Skeletal muscle tissue (tissue), 4 donors: ENCODE data around the gene RIMBP2. TPM values are rescaled to one million over a fixed set of nuclear protein-coding genes. Genes with fewer than 3 reads are reported as not detected.

Source experiments
- H3K27ac ChIP-seq: one replicate; pipeline ENCODE4 v1.7.0; 2013; ENCODE audit warnings: mild to moderate bottlenecking, low read depth, low read length, inconsistent platforms
- H3K27me3 ChIP-seq, 3 donors: one replicate each; pipeline ENCODE4 v1.7.0; 2013; ENCODE audit warnings: low read length in 3 of 3; ENCODE audit not compliant: control insufficient read depth in 3 of 3, insufficient read depth in 3 of 3
- H3K36me3 ChIP-seq, 3 donors: one replicate each; pipeline ENCODE4 v1.7.0; 2013; ENCODE audit warnings: low read length in 3 of 3; ENCODE audit not compliant: control insufficient read depth in 3 of 3, insufficient read depth in 3 of 3
- H3K4me1 ChIP-seq, 3 donors: one replicate each; pipeline ENCODE4 v1.7.0; 2013; ENCODE audit warnings: low read length in 3 of 3, mild to moderate bottlenecking in 3 of 3; ENCODE audit not compliant: control insufficient read depth in 3 of 3, insufficient read depth in 3 of 3
- H3K4me3 ChIP-seq, 3 donors: one replicate each; pipeline ENCODE4 v1.7.0; 2013; ENCODE audit warnings: low read length in 3 of 3
- H3K9ac ChIP-seq, 3 donors: one replicate each; pipeline ENCODE4 v1.7.0; 2013; ENCODE audit warnings: low read length in 3 of 3, mild to moderate bottlenecking in 3 of 3, moderate library complexity in 2 of 3, low read depth in 1 of 3
- H3K9me3 ChIP-seq, 3 donors: one replicate each; pipeline ENCODE4 v1.7.0; 2013; ENCODE audit warnings: low read length in 3 of 3; ENCODE audit not compliant: control insufficient read depth in 3 of 3
- total RNA-seq: library from RNA; depleted of rRNA; stranded (reverse); fragments of >200 nt; gene quantifications from one replicate; pipeline ENCODE4 v1.2.3, GENCODE V29; 2014
- donor health status: Osteomylitis.

The RIMBP2 gene
- total RNA-seq, 1 donor from 2014 or later: 2.6 TPM

- no peak overlapping the region for H3K27ac ChIP-seq
- no peak overlapping the region for H3K4me3 ChIP-seq
- no peaks in the 10 kb centered on the region for H3K36me3 ChIP-seq
- H3K9ac ChIP-seq: no peak overlapping the region
- no peaks in the 10 kb centered on the region for H3K4me1 ChIP-seq
- H3K27me3 ChIP-seq: no peaks in the 10 kb centered on the region
- no peaks in the 10 kb centered on the region for H3K9me3 ChIP-seq
Observed at GRCh38 chr12:130530429-130530828, 185.7 kb downstream of the RIMBP2 start.

- Histone ChIP-seq H3K27me3 (no peaks in the 10 kb centered on the region), H3K27ac (no peak overlapping the region), H3K4me1 (no peaks in the 10 kb centered on the region), H3K9me3 (no peaks in the 10 kb centered on the region), H3K9ac (no peak overlapping the region), H3K36me3 (no peaks in the 10 kb centered on the region), H3K4me3 (no peak overlapping the region)
Observed at GRCh38 chr12:130529781-130530180, 186.3 kb downstream of the RIMBP2 start.

DNA sequence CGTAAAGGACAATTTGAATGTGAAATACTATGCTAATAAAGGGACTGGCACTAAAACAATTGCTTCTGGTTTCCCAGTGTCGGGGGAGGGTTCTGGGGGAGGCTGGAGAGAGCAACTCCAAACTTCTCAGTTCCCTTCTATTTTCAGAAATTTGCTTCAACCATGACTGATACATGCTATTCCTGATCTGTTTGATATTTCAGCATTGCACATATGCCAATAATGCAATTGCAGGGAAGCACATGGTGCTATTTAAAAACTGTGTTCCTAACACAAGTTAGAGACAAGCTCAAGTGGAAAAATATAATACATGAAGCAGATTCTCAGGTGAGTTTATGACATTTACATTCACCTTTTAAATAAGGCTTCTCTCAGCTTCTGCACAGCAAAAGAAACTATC, 188.9 kb downstream of the RIMBP2 start:
- Histone ChIP-seq H3K27ac (no peak overlapping the region), H3K27me3 (peaks cover 0 to 11% (median 9%) of the 10 kb centered on the region in 3 donors), H3K9ac (no peak overlapping the region), H3K4me1 (no peaks in the 10 kb centered on the region), H3K9me3 (no peaks in the 10 kb centered on the region), H3K4me3 (no peak overlapping the region), H3K36me3 (no peaks in the 10 kb centered on the region)

DNA sequence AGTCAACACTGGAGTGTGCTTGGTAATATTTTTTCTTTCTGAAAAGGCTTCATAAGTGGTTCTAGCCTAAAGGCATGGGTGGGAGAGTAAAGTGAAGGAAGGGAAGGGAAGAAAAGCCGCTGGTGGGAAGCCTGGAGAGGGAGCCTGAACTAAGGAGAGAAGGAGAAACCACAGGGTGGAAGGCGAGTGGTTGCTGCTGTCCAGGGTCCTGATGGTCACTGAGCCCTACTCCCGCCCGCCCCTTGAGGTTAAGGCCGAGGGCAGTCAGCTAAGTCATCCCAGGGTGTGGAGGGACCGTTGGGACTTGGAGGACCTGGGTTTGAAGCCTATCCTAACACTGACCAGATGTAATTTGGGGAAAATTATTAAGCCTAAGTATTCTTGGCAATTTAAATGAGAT, 189.3 kb downstream of the RIMBP2 start:
- Histone ChIP-seq H3K9me3 (no peaks in the 10 kb centered on the region), H3K4me1 (no peaks in the 10 kb centered on the region), H3K27ac (no peak overlapping the region), H3K4me3 (no peak overlapping the region), H3K36me3 (no peaks in the 10 kb centered on the region), H3K27me3 (peaks cover 0 to 11% (median 9%) of the 10 kb centered on the region in 3 donors), H3K9ac (no peak overlapping the region)

- H3K27ac ChIP-seq: no peak overlapping the region
- H3K36me3 ChIP-seq: no peaks in the 10 kb centered on the region
- H3K9me3 ChIP-seq: no peaks in the 10 kb centered on the region
- H3K9ac ChIP-seq: no peak overlapping the region
- peaks cover 0 to 11% (median 9%) of the 10 kb centered on the region in 3 donors for H3K27me3 ChIP-seq
- H3K4me1 ChIP-seq: no peaks in the 10 kb centered on the region
- no peak overlapping the region for H3K4me3 ChIP-seq
Observed at GRCh38 chr12:130525384-130526172, 190.5 kb downstream of the RIMBP2 start.

- Histone ChIP-seq H3K4me3 (no peak overlapping the region), H3K27ac (no peak overlapping the region), H3K9me3 (no peaks in the 10 kb centered on the region), H3K27me3 (peaks cover 0 to 11% (median 10%) of the 10 kb centered on the region in 3 donors), H3K36me3 (no peaks in the 10 kb centered on the region), H3K4me1 (no peaks in the 10 kb centered on the region), H3K9ac (no peak overlapping the region)
Observed at GRCh38 chr12:130524759-130525158, 191.3 kb downstream of the RIMBP2 start.

GRCh38 chr12:130523863-130524614, 192.1 kb downstream of the RIMBP2 start:
- H3K4me3 ChIP-seq: no peak overlapping the region
- no peak overlapping the region for H3K9ac ChIP-seq
- peaks cover 0 to 11% (median 11%) of the 10 kb centered on the region in 3 donors for H3K27me3 ChIP-seq
- no peaks in the 10 kb centered on the region for H3K36me3 ChIP-seq
- no peaks in the 10 kb centered on the region for H3K4me1 ChIP-seq
- H3K27ac ChIP-seq: no peak overlapping the region
- no peaks in the 10 kb centered on the region for H3K9me3 ChIP-seq

DNA sequence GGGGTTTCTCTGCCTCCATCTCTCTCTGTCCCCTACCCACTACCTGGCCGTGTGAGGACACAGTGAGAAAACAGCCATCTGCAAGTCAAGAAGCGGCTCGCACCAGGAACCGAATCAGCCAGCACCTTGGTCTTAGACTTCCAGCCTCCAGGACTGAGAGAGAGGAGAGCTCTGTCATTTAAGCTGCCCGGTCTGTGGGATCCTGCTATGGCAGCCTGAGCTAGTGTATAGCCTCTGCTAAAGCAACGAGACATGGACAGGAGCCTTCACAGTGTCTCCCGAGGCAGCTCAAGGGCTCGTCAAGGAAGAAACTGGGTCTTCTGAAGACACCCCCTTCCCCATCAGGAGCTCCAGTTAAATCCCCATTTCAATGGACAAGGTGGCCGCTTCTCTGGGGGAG, 192.9 kb downstream of the RIMBP2 start:
- H3K36me3 ChIP-seq: no peaks in the 10 kb centered on the region
- H3K9ac ChIP-seq: no peak overlapping the region
- no peaks in the 10 kb centered on the region for H3K9me3 ChIP-seq
- H3K4me3 ChIP-seq: no peak overlapping the region
- no peak overlapping the region for H3K27ac ChIP-seq
- H3K27me3 ChIP-seq: peaks cover 0 to 11% (median 11%) of the 10 kb centered on the region in 3 donors
- H3K4me1 ChIP-seq: no peaks in the 10 kb centered on the region

GRCh38 chr12:130522244-130522834, 193.8 kb downstream of the RIMBP2 start:
- H3K9me3 ChIP-seq: peaks cover 0 to 3% (median 0%) of the 10 kb centered on the region in 3 donors
- peaks cover 0 to 13% (median 11%) of the 10 kb centered on the region in 3 donors for H3K27me3 ChIP-seq
- no peaks in the 10 kb centered on the region for H3K36me3 ChIP-seq
- no peak overlapping the region for H3K27ac ChIP-seq
- H3K4me1 ChIP-seq: no peaks in the 10 kb centered on the region
- H3K4me3 ChIP-seq: no peak overlapping the region
- no peak overlapping the region for H3K9ac ChIP-seq
